Heart left ventricle (tissue), 13 donors: ENCODE results near the gene PMVK.

Source experiments
- POLR2A ChIP-seq, 2 donors: fragments of 450-650 bp; IDR thresholded peaks; one replicate each; pipeline ENCODE4 v1.6.1; 2017; ENCODE audit warnings: antibody characterized with exemption in 2 of 2, mild to moderate bottlenecking in 2 of 2, moderate library complexity in 2 of 2
- TF ChIP-seq, protein P1 (sequence below), 12 donors: fragments of 200-600 bp; sonication (generic) in 4 of 12; IDR thresholded peaks; one replicate each; pipeline versions ENCODE4 v1.5.0 to v1.8.0; 2018 to 2022; ENCODE audit warnings: antibody characterized with exemption in 12 of 12, mild to moderate bottlenecking in 5 of 12
- donor health status: ischemic (EF 13 %, LVEDD 7.1; RV severe dilation, severe dysfunction).
- donor health status: DM: no; HTN: yes; CAD: no.
- donor health status: DM: no; HTN: no; CAD: no.
- donor health status: ischemic (EF 25% LVEDD 6.9; RV normal size, moderate dysfunction).
- donor health status: ischemic (EF 25% LVEDD 5.7; RV mildly dilated, moderate dysfunction).
- donor health status: ischemic (EF 35%, LVEDD 5.7; RV mildly dilated, moderate dysfunction).
- donor health status: nonischemic (EF 11% LVEDD 7.7; RV severe dilation, severe dysfunction).
- donor health status: DM: yes; HTN: yes; CAD: no.
- donor health status: PGD.
- donor health status: ischemic (EF 29% LVEDD 5.4; RV normal size, mild dysfunction).
- donor health status: nonischemic (EF 23%, LVEDD 6.1; RV moderate dilation, normal function).

DNA sequence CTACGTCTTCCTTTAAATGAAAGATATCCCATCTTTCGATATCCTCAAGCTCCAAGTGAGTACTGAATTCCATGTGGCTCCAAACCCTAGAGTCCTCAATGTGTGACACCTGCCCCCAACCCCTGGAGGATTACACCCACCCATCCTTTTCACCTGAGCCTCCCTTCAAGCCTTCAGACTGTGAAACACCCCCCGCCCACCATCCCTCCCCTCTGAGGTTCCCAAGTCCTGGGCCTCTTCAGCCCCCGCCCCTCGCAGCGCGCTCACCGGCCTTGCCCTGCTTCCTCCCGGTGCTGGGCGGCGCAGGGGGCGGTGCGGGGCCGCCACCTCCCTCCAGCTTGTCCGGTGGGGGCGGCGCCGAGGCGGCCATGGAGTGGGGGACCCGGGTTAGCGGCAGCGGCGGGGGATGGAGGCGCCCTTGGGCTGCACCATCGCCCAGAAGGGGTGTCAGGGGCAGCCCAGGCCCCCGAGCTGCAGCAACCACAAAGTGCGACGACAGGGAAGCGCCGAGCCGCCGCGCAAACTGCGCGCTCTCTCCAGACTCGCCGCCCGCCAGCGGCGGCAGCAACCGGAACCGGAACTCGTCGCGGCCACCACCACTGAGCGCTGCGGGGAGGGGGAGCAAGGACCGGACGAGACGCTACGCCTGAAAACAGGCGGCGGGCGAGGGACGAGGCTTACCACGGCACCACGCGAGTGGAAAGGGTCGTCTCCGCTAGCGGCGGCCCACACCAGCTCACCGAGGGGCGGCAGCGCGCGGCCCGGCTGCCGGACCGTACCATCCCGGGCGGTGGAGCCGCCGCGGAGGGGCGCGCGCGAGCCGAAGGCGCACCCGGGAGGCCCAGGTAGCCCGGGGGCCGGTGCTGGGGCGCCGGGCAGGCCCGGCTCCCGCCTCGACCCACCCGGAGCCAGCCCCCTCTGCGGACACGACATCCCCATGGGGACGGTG lies 25.0 kb upstream of the PMVK start, which contains the start of gene PYGO2:
- peak in 1 of 2 donors; percentile 84 for TF ChIP-seq POLR2A (IDR thresholded peaks at IDR 0.05)
- TF ChIP-seq, protein P1, sequence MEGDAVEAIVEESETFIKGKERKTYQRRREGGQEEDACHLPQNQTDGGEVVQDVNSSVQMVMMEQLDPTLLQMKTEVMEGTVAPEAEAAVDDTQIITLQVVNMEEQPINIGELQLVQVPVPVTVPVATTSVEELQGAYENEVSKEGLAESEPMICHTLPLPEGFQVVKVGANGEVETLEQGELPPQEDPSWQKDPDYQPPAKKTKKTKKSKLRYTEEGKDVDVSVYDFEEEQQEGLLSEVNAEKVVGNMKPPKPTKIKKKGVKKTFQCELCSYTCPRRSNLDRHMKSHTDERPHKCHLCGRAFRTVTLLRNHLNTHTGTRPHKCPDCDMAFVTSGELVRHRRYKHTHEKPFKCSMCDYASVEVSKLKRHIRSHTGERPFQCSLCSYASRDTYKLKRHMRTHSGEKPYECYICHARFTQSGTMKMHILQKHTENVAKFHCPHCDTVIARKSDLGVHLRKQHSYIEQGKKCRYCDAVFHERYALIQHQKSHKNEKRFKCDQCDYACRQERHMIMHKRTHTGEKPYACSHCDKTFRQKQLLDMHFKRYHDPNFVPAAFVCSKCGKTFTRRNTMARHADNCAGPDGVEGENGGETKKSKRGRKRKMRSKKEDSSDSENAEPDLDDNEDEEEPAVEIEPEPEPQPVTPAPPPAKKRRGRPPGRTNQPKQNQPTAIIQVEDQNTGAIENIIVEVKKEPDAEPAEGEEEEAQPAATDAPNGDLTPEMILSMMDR (IDR thresholded peaks at IDR 0.05) = peak; percentile 22 to 95 (median 68)
